Measurements from ENCODE around the gene FXYD1.

The FXYD1 gene

GRCh38 chr19:35123573-35123972 is 15.1 kb upstream of the FXYD1 start:
- H3K4me2 ChIP-seq (ENCODE audit: low read depth, low read length, poor library complexity, severe bottlenecking): no peak overlapping the region
- H3K9me3 ChIP-seq (ENCODE audit: insufficient read depth, low read depth, low read length): no peaks in the 10 kb centered on the region
- H3K79me2 ChIP-seq (ENCODE audit: insufficient read depth, low read length): no peaks in the 10 kb centered on the region
- no peaks in the 10 kb centered on the region for H3K27me3 ChIP-seq (ENCODE audit: insufficient read depth, low read length, poor library complexity, severe bottlenecking)
- no peaks in the 10 kb centered on the region for H3F3A ChIP-seq (ENCODE audit: low read depth)
- no peaks in the 10 kb centered on the region for H4K20me1 ChIP-seq (ENCODE audit: insufficient read depth, low read length, poor library complexity, severe bottlenecking)
- no peak overlapping the region for H3K4me3 ChIP-seq (ENCODE audit: low read length, poor library complexity, severe bottlenecking)
- no peak overlapping the region for H2AFZ ChIP-seq (ENCODE audit: low read length)
- H3K9ac ChIP-seq (ENCODE audit: low read depth, low read length, poor library complexity, severe bottlenecking): no peak overlapping the region
- H3K4me1 ChIP-seq (ENCODE audit: insufficient read depth, low read length, poor library complexity, severe bottlenecking): no peaks in the 10 kb centered on the region
- H3K9me2 ChIP-seq (replicated peaks; ENCODE audit: low read depth, low read length): no peaks in the 10 kb centered on the region
- H3K36me3 ChIP-seq (ENCODE audit: insufficient read depth, low read length): no peaks in the 10 kb centered on the region
- TF ChIP-seq CTCF (conservative IDR thresholded peaks at IDR 0.05; ENCODE audit: low read length) (no peak), EZH2phosphoT487 (IDR thresholded peaks at IDR 0.05; ENCODE audit: borderline replicate concordance) (no peak)

- Histone ChIP-seq H3K4me3 (ENCODE audit: low read length, poor library complexity, severe bottlenecking) (no peak overlapping the region), H3K27me3 (ENCODE audit: insufficient read depth, low read length, poor library complexity, severe bottlenecking) (no peaks in the 10 kb centered on the region), H3F3A (ENCODE audit: low read depth) (no peaks in the 10 kb centered on the region), H3K9ac (ENCODE audit: low read depth, low read length, poor library complexity, severe bottlenecking) (no peak overlapping the region), H2AFZ (ENCODE audit: low read length) (no peak overlapping the region), H3K4me2 (ENCODE audit: low read depth, low read length, poor library complexity, severe bottlenecking) (no peak overlapping the region), H3K9me2 (replicated peaks; ENCODE audit: low read depth, low read length) (no peaks in the 10 kb centered on the region), H3K79me2 (ENCODE audit: insufficient read depth, low read length) (no peaks in the 10 kb centered on the region), H4K20me1 (ENCODE audit: insufficient read depth, low read length, poor library complexity, severe bottlenecking) (no peaks in the 10 kb centered on the region), H3K9me3 (ENCODE audit: insufficient read depth, low read depth, low read length) (no peaks in the 10 kb centered on the region), H3K36me3 (ENCODE audit: insufficient read depth, low read length) (no peaks in the 10 kb centered on the region), H3K4me1 (ENCODE audit: insufficient read depth, low read length, poor library complexity, severe bottlenecking) (no peaks in the 10 kb centered on the region)
- TF ChIP-seq CTCF (conservative IDR thresholded peaks at IDR 0.05; ENCODE audit: low read length) (no peak), EZH2phosphoT487 (IDR thresholded peaks at IDR 0.05; ENCODE audit: borderline replicate concordance) (no peak)
Measured at GRCh38 chr19:35124098-35125060, 14.2 kb upstream of the FXYD1 start.

- no peak overlapping the region for H2AFZ ChIP-seq (ENCODE audit: low read length)
- TF ChIP-seq EZH2phosphoT487 (IDR thresholded peaks at IDR 0.05; ENCODE audit: borderline replicate concordance) (no peak), CTCF (conservative IDR thresholded peaks at IDR 0.05; ENCODE audit: low read length) (no peak)
- H3F3A ChIP-seq (ENCODE audit: low read depth): no peaks in the 10 kb centered on the region
- H3K4me1 ChIP-seq (ENCODE audit: insufficient read depth, low read length, poor library complexity, severe bottlenecking): no peaks in the 10 kb centered on the region
- no peaks in the 10 kb centered on the region for H3K79me2 ChIP-seq (ENCODE audit: insufficient read depth, low read length)
- H3K36me3 ChIP-seq (ENCODE audit: insufficient read depth, low read length): no peaks in the 10 kb centered on the region
- no peaks in the 10 kb centered on the region for H3K9me2 ChIP-seq (replicated peaks; ENCODE audit: low read depth, low read length)
- no peaks in the 10 kb centered on the region for H4K20me1 ChIP-seq (ENCODE audit: insufficient read depth, low read length, poor library complexity, severe bottlenecking)
- no peak overlapping the region for H3K4me2 ChIP-seq (ENCODE audit: low read depth, low read length, poor library complexity, severe bottlenecking)
- H3K9me3 ChIP-seq (ENCODE audit: insufficient read depth, low read depth, low read length): no peaks in the 10 kb centered on the region
- no peaks in the 10 kb centered on the region for H3K27me3 ChIP-seq (ENCODE audit: insufficient read depth, low read length, poor library complexity, severe bottlenecking)
- no peak overlapping the region for H3K4me3 ChIP-seq (ENCODE audit: low read length, poor library complexity, severe bottlenecking)
- H3K9ac ChIP-seq (ENCODE audit: low read depth, low read length, poor library complexity, severe bottlenecking): no peak overlapping the region
Measured at GRCh38 chr19:35125270-35125717, 13.3 kb upstream of the FXYD1 start.
